ENCODE measurements around the gene ZNF189. TPM values are rescaled to one million over a fixed set of nuclear protein-coding genes. Genes with fewer than 3 reads are reported as not detected.

The ZNF189 gene
- total and polyA plus RNA-seq, 4 experiments from 2014 or later, result 0.95 to 23.2 (median 12.4) TPM

DNA sequence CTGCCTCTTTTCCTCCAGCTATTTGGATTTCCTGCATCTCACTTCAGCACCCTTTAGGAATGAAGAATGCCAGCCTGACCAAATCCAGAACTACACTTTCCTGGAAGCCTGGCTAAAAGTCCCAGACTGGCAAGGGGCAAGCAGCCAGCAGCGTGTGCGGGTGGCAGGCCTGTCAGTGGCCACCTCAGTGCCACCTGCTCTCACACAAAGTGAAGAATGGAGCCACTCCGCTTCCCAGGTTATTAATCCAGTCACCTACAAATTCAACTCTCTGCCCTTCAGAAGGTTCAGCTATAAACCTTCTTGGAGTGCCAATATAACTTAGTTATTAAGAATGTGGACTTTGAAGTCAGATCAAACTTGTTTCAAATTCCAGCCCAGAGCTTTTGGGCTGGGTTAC, 43.7 kb downstream of the ZNF189 start:
- peaks cover 43 to 44% of the 10 kb centered on the region in 2 donors for H3K27me3 Mint-ChIP-seq
- POLR2A ChIA-PET (ENCODE audit: partially characterized antibody), result no interaction called here
- Histone ChIP-seq H3K27me3 (ENCODE audit: insufficient read depth, low read length) (peaks cover 8% of the 10 kb centered on the region), H3K27ac (ENCODE audit: low read depth, low read length) (no peak overlapping the region), H3K4me3 (ENCODE audit: low read length in 2 of 2) (no peak overlapping the region), H3K36me3 (ENCODE audit: insufficient read depth, low read length) (no peaks in the 10 kb centered on the region), H3K4me1 (ENCODE audit: insufficient read depth, low read length) (no peaks in the 10 kb centered on the region), H3K9me3 (ENCODE audit: control insufficient read depth in 1 of 2, low read length in 2 of 2) (no peaks in the 10 kb centered on the region)
- DNase-seq, result no peak
- H3K36me3 Mint-ChIP-seq, result no peaks in the 10 kb centered on the region
- no peak overlapping the region for H3K27ac Mint-ChIP-seq
- H3K9me3 Mint-ChIP-seq, result peaks cover 0 to 5% (median 0%) of the 10 kb centered on the region in 8 donors
- CTCF ChIA-PET (ENCODE audit: partially characterized antibody), result no interaction called here
- intact Hi-C loops (cut with micrococcal nuclease), result no loop called here
- peaks cover 0 to 4% (median 0%) of the 10 kb centered on the region in 4 donors for H3K4me1 Mint-ChIP-seq
- H3K4me3 Mint-ChIP-seq, result no peak overlapping the region

DNA sequence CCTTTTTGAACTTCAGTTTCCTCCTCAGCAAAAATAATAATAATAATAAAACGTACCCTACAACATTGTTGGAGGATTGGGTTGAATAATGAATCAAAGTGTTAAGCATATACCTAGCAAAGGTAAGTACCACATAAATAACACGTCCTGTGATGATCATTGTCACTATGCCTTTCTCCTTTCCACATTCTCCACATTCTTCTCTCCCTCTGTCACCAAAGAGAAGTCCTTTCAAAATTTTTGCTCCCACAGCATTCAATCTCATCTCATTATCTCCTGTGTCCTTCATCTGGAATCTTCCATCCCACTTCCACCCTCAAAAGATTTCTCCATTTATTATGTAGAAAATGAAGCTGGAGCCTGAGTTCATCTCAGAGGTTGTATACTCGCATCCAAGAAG, 44.1 kb downstream of the ZNF189 start:
- Mint-ChIP-seq H3K4me3 (no peak overlapping the region), H3K9me3 (peaks cover 0 to 5% (median 0%) of the 10 kb centered on the region in 8 donors), H3K36me3 (no peaks in the 10 kb centered on the region), H3K4me1 (peaks cover 0 to 4% (median 0%) of the 10 kb centered on the region in 4 donors), H3K27me3 (peaks cover 39 to 41% of the 10 kb centered on the region in 2 donors), H3K27ac (no peak overlapping the region)
- no peaks in the 10 kb centered on the region for H3K9me3 ChIP-seq (ENCODE audit: control insufficient read depth in 1 of 2, low read length in 2 of 2)
- POLR2A ChIA-PET (ENCODE audit: partially characterized antibody), result no interaction called here
- H3K4me3 ChIP-seq (ENCODE audit: low read length in 2 of 2), result no peak overlapping the region
- intact Hi-C loops (cut with micrococcal nuclease), result no loop called here
- DNase-seq, result no peak
- CTCF ChIA-PET (ENCODE audit: partially characterized antibody), result no interaction called here
- no peak overlapping the region for H3K27ac ChIP-seq (ENCODE audit: low read depth, low read length)
- peaks cover 8% of the 10 kb centered on the region for H3K27me3 ChIP-seq (ENCODE audit: insufficient read depth, low read length)
- H3K4me1 ChIP-seq (ENCODE audit: insufficient read depth, low read length), result no peaks in the 10 kb centered on the region
- H3K36me3 ChIP-seq (ENCODE audit: insufficient read depth, low read length), result no peaks in the 10 kb centered on the region

DNA sequence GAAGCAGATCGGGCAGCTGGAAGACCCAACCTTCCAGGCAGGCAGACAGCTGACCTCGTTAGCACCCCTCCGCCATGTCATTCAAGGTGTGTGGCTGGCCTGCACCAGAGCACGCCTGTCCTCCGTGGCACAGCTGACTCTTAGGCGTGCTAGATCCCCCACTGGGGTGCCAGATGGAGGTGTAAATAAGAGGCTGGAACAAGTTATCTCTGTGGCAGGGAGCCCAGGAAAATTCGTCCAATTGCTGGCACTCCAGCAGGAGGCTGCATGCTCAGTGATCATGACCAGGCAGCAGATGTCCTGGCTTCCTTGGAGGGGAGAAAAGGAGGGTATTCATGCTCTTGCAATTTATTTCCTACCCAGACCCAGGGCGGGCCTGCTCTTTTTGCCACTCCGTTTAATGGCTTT, 44.7 kb downstream of the ZNF189 start:
- ChIA-PET POLR2A (ENCODE audit: partially characterized antibody) (no interaction called here), CTCF (ENCODE audit: partially characterized antibody) (no interaction called here)
- no peak for DNase-seq
- no peak overlapping the region for H3K4me3 Mint-ChIP-seq
- H3K9me3 ChIP-seq (ENCODE audit: control insufficient read depth in 1 of 2, low read length in 2 of 2), result no peaks in the 10 kb centered on the region
- H3K36me3 ChIP-seq (ENCODE audit: insufficient read depth, low read length), result no peaks in the 10 kb centered on the region
- H3K27ac ChIP-seq (ENCODE audit: low read depth, low read length), result no peak overlapping the region
- no peak overlapping the region for H3K27ac Mint-ChIP-seq
- peaks cover 10% of the 10 kb centered on the region for H3K27me3 ChIP-seq (ENCODE audit: insufficient read depth, low read length)
- H3K27me3 Mint-ChIP-seq, result peaks cover 35 to 44% of the 10 kb centered on the region in 2 donors
- peaks cover 0 to 5% (median 0%) of the 10 kb centered on the region in 8 donors for H3K9me3 Mint-ChIP-seq
- no peak overlapping the region for H3K4me3 ChIP-seq (ENCODE audit: low read length in 2 of 2)
- intact Hi-C loops (cut with micrococcal nuclease), result no loop called here
- no peaks in the 10 kb centered on the region for H3K36me3 Mint-ChIP-seq
- peaks cover 0 to 4% (median under 1%) of the 10 kb centered on the region in 4 donors for H3K4me1 Mint-ChIP-seq
- no peaks in the 10 kb centered on the region for H3K4me1 ChIP-seq (ENCODE audit: insufficient read depth, low read length)

DNA sequence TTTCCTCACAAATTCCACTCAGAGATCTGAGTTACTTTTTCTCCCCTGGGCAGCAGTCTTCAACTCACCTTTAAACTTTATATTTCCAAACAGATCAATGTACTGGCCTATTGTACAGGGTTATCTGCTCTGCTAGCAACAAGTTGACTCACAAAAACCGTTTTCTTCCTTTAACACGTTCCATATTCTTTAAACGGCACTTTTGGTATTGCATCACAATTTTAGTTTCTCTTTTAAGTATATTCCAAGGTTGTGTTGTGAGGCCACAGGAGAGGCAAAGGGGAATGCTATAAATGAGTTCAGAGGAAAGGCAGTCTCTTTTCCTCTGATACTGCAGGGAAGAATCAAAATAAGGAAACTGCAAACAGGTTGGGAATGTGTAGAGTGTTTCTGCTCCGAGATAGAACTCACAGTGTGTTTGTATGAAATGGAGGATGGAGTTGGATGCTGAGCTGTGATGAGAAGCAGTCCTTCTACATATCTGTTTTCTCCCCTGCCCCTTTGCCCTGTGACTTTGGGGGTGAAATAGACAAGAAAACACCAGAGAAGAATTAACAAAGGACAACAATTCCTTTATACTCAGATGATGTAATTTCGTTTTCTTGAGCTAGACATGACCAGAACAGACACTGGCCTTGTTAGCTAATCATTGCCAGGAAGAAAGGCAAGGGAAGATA, 46.8 kb downstream of the ZNF189 start:
- H3K9me3 Mint-ChIP-seq, result peaks cover 0 to 5% (median 0%) of the 10 kb centered on the region in 8 donors
- Histone ChIP-seq H3K9me3 (ENCODE audit: control insufficient read depth in 1 of 2, low read length in 2 of 2) (no peaks in the 10 kb centered on the region), H3K27me3 (ENCODE audit: insufficient read depth, low read length) (peaks cover 19% of the 10 kb centered on the region), H3K27ac (ENCODE audit: low read depth, low read length) (no peak overlapping the region), H3K36me3 (ENCODE audit: insufficient read depth, low read length) (no peaks in the 10 kb centered on the region), H3K4me1 (ENCODE audit: insufficient read depth, low read length) (peaks cover 9% of the 10 kb centered on the region), H3K4me3 (ENCODE audit: low read length in 2 of 2) (no peak overlapping the region)
- H3K27me3 Mint-ChIP-seq, result peaks cover 38 to 47% of the 10 kb centered on the region in 2 donors
- CTCF ChIA-PET (ENCODE audit: partially characterized antibody), result interaction anchor here (0.8 to 1.3 kb wide), 2 partner anchors 13 to 84 kb away, joined by 4 read pairs; no protein-coding TSS in a partner anchor
- peak overlapping the region in 1 of 8 donors; percentile 0 for H3K4me3 Mint-ChIP-seq
- H3K27ac Mint-ChIP-seq, result no peak overlapping the region
- H3K4me1 Mint-ChIP-seq, result peaks cover 0 to 9% (median 5%) of the 10 kb centered on the region in 4 donors
- intact Hi-C loops (cut with micrococcal nuclease), result no loop called here
- H3K36me3 Mint-ChIP-seq, result no peaks in the 10 kb centered on the region
- POLR2A ChIA-PET (ENCODE audit: partially characterized antibody), result no interaction called here
- DNase-seq, result no peak

DNA sequence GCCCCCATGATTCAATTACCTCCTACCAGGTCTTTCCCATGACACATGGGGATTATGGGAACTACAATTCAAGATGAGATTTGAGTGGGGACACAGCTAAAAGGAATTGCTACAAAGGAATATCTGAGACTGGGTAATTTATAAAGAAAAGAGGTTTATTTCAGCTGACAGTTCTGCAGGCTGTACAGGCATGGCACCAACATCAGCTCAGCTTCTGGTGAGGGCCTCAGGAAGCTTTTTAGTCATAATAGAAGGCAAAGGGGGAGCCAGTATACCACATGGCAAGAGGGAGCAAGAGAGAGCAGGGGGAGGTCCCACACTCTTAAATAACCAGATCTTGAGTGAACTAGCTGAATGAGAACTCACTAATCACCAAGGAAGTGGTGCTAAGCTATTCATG, 48.1 kb downstream of the ZNF189 start:
- H3K4me1 Mint-ChIP-seq, result peaks cover 0 to 9% (median 5%) of the 10 kb centered on the region in 4 donors
- Histone ChIP-seq H3K27ac (ENCODE audit: low read depth, low read length) (no peak overlapping the region), H3K4me3 (ENCODE audit: low read length in 2 of 2) (no peak overlapping the region), H3K27me3 (ENCODE audit: insufficient read depth, low read length) (peaks cover 19% of the 10 kb centered on the region), H3K4me1 (ENCODE audit: insufficient read depth, low read length) (peaks cover 9% of the 10 kb centered on the region), H3K9me3 (ENCODE audit: control insufficient read depth in 1 of 2, low read length in 2 of 2) (no peaks in the 10 kb centered on the region), H3K36me3 (ENCODE audit: insufficient read depth, low read length) (no peaks in the 10 kb centered on the region)
- no peak overlapping the region for H3K4me3 Mint-ChIP-seq
- no peaks in the 10 kb centered on the region for H3K36me3 Mint-ChIP-seq
- DNase-seq, result no peak
- POLR2A ChIA-PET (ENCODE audit: partially characterized antibody), result no interaction called here
- H3K9me3 Mint-ChIP-seq, result peaks cover 0 to 5% (median under 1%) of the 10 kb centered on the region in 8 donors
- intact Hi-C loops (cut with micrococcal nuclease), result no loop called here
- peaks cover 39 to 46% of the 10 kb centered on the region in 2 donors for H3K27me3 Mint-ChIP-seq
- CTCF ChIA-PET (ENCODE audit: partially characterized antibody), result interaction anchor here (1.3 kb wide), 1 partner anchor 12 kb away, joined by 4 read pairs; no protein-coding TSS in a partner anchor
- H3K27ac Mint-ChIP-seq, result no peak overlapping the region

DNA sequence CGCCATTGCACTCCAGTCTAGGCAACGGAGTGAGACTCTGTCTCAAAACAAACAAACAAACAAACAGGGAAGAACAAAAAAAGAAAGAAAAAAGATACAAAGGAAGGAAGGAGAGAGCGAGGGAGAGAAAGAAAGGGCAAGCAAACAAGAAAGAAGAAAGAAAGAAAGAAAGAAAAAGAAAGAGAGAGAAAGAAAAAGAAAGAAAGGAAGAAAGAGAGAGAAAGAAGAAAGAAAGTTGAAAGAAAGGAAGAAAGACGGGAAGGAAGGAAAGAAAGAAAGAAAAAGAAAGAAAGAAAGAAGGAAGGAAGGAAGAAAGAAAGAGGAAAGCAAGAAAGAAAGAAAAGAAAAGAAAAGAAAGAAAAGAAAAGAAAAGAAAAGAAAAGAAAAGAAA, 50.0 kb downstream of the ZNF189 start:
- POLR2A ChIA-PET (ENCODE audit: partially characterized antibody), result no interaction called here
- intact Hi-C loops (cut with micrococcal nuclease), result no loop called here
- peaks cover 9% of the 10 kb centered on the region for H3K4me1 ChIP-seq (ENCODE audit: insufficient read depth, low read length)
- DNase-seq, result no peak
- CTCF ChIA-PET (ENCODE audit: partially characterized antibody), result interaction anchor here (0.9 to 2.0 kb wide), 5 partner anchors 11 to 85 kb away, joined by 3 to 8 read pairs (median 5); partner anchors contain the start of gene RNF20
- H3K27me3 ChIP-seq (ENCODE audit: insufficient read depth, low read length), result peaks cover 19% of the 10 kb centered on the region
- Mint-ChIP-seq H3K27ac (no peak overlapping the region), H3K36me3 (no peaks in the 10 kb centered on the region), H3K4me1 (peaks cover 0 to 9% (median 5%) of the 10 kb centered on the region in 4 donors), H3K9me3 (peaks cover 0 to 8% (median 4%) of the 10 kb centered on the region in 8 donors), H3K27me3 (peaks cover 39 to 50% of the 10 kb centered on the region in 2 donors), H3K4me3 (peak overlapping the region; percentile 5 to 78 (median 60))
- no peak overlapping the region for H3K4me3 ChIP-seq (ENCODE audit: low read length in 2 of 2)
- no peaks in the 10 kb centered on the region for H3K9me3 ChIP-seq (ENCODE audit: control insufficient read depth in 1 of 2, low read length in 2 of 2)
- H3K27ac ChIP-seq (ENCODE audit: low read depth, low read length), result no peak overlapping the region
- H3K36me3 ChIP-seq (ENCODE audit: insufficient read depth, low read length), result no peaks in the 10 kb centered on the region

DNA sequence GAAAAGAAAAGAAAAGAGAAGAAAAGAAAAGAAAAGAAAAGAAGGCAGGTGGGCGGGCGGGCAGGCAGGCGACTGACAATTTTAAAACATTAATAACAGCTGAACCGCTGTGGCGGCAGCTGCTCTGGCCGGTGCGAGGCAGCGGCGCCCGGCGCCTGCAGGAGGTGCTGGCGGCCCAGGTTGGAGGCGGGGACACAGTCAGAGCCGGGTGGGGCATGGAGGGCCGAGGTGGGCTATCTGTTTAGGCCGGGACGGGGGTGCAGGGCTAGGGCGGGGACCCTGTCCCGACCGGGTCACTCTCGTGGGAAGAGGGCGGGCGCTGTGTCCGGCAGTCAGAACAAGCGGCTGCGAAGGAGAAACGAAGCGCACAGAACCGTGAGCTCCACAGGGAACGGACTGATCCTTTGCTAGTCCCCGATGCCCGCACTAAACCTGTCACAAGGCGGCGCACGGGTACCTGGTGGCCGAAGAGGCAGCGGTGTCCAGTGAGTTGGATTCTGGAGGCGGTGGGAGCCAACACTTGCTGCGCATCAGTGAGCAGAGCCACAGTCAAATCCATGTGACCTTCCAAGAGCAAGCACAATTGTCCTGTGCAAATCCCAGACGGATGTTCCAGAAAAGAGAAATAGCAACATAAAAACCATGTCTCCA, 50.5 kb downstream of the ZNF189 start:
- Histone ChIP-seq H3K27ac (ENCODE audit: low read depth, low read length) (no peak overlapping the region), H3K36me3 (ENCODE audit: insufficient read depth, low read length) (no peaks in the 10 kb centered on the region), H3K4me1 (ENCODE audit: insufficient read depth, low read length) (peaks cover 9% of the 10 kb centered on the region), H3K9me3 (ENCODE audit: control insufficient read depth in 1 of 2, low read length in 2 of 2) (no peaks in the 10 kb centered on the region), H3K27me3 (ENCODE audit: insufficient read depth, low read length) (peaks cover 19% of the 10 kb centered on the region), H3K4me3 (ENCODE audit: low read length in 2 of 2) (no peak overlapping the region)
- intact Hi-C loops (cut with micrococcal nuclease), result no loop called here
- Mint-ChIP-seq H3K27me3 (peaks cover 37 to 47% of the 10 kb centered on the region in 2 donors), H3K36me3 (no peaks in the 10 kb centered on the region), H3K4me3 (peak overlapping the region; percentile 49 to 78 (median 65)), H3K4me1 (peaks cover 0 to 9% (median 5%) of the 10 kb centered on the region in 4 donors), H3K9me3 (peaks cover 0 to 8% (median 4%) of the 10 kb centered on the region in 8 donors), H3K27ac (no peak overlapping the region)
- ChIA-PET POLR2A (ENCODE audit: partially characterized antibody) (no interaction called here), CTCF (ENCODE audit: partially characterized antibody) (interaction anchor here (0.9 to 2.0 kb wide), 5 partner anchors 10 to 84 kb away, joined by 3 to 8 read pairs (median 5); partner anchors contain the start of gene RNF20)
- DNase-seq, result peak; percentile 23 to 38 (median 27)
